ENCODE data around the gene MAP4K4. TPM values are rescaled to one million over a fixed set of nuclear protein-coding genes. Genes with fewer than 3 reads are reported as not detected.

Gene MAP4K4
- total RNA-seq, 1 experiment from 2014 or later = 133 TPM

GRCh38 chr2:101806701-101807100 lies 109.2 kb downstream of the MAP4K4 start:
- no peak for DNase-seq
- Histone ChIP-seq H4K20me1 (ENCODE audit: low read length) (peaks cover 44% of the 10 kb centered on the region), H3K4me2 (ENCODE audit: low read length) (no peak overlapping the region), H3K9me3 (ENCODE audit: low read length) (no peaks in the 10 kb centered on the region), H3F3A (ENCODE audit: low read length, unreplicated experiment) (no peaks in the 10 kb centered on the region), H3K4me1 (ENCODE audit: insufficient read depth, low read length) (peaks cover 34% of the 10 kb centered on the region), H3K9ac (ENCODE audit: low read length) (no peak overlapping the region), H3K79me2 (ENCODE audit: low read length) (peaks cover 95% of the 10 kb centered on the region), H3K27me3 (ENCODE audit: low read length) (no peaks in the 10 kb centered on the region), H3K9me2 (replicated peaks; ENCODE audit: low read length) (no peaks in the 10 kb centered on the region), H2AFZ (ENCODE audit: low read length) (no peak overlapping the region), H3K36me3 (ENCODE audit: low read depth, low read length) (peaks cover 7% of the 10 kb centered on the region; the same call in 1 of the 2 replicates), H3K27ac (ENCODE audit: low read length) (no peak overlapping the region), H3K4me3 (ENCODE audit: low read length) (no peak overlapping the region)
- intact Hi-C loops (cut with micrococcal nuclease) = no loop called here
- no TSS peak for BruUV-seq (replicated peaks)
- TF ChIP-seq EZH2phosphoT487 (IDR thresholded peaks at IDR 0.05; ENCODE audit: borderline replicate concordance, low read length) (no peak), EZH2 (IDR thresholded peaks at IDR 0.05; ENCODE audit: low read length, unreplicated experiment) (no peak), CTCF (conservative IDR thresholded peaks at IDR 0.05; ENCODE audit: low read depth, low read length) (no peak)
- CTCF ChIA-PET = interaction anchor here (0.6 kb wide), 1 partner anchor 66 kb away, joined by 5 read pairs; no protein-coding TSS in a partner anchor
- ATAC-seq = no peak
- POLR2A ChIA-PET (ENCODE audit: unreplicated experiment) = interaction anchor here (0.6 kb wide), 1 partner anchor 10 kb away, joined by 8 read pairs; no protein-coding TSS in a partner anchor

GRCh38 chr2:101807242-101807641 lies 109.7 kb downstream of the MAP4K4 start:
- POLR2A ChIA-PET (ENCODE audit: unreplicated experiment) = interaction anchor here (0.6 kb wide), 1 partner anchor 10 kb away, joined by 8 read pairs; no protein-coding TSS in a partner anchor
- Histone ChIP-seq H3K4me2 (ENCODE audit: low read length) (no peak overlapping the region), H3K9me3 (ENCODE audit: low read length) (no peaks in the 10 kb centered on the region), H2AFZ (ENCODE audit: low read length) (no peak overlapping the region), H3K4me1 (ENCODE audit: insufficient read depth, low read length) (peaks cover 34% of the 10 kb centered on the region), H3K27ac (ENCODE audit: low read length) (no peak overlapping the region), H3K9me2 (replicated peaks; ENCODE audit: low read length) (no peaks in the 10 kb centered on the region), H3K9ac (ENCODE audit: low read length) (no peak overlapping the region), H3K79me2 (ENCODE audit: low read length) (peaks cover 95% of the 10 kb centered on the region), H3K36me3 (ENCODE audit: low read depth, low read length) (peaks cover 7% of the 10 kb centered on the region; the same call in 1 of the 2 replicates), H3K27me3 (ENCODE audit: low read length) (no peaks in the 10 kb centered on the region), H4K20me1 (ENCODE audit: low read length) (peaks cover 48% of the 10 kb centered on the region), H3F3A (ENCODE audit: low read length, unreplicated experiment) (no peaks in the 10 kb centered on the region), H3K4me3 (ENCODE audit: low read length) (no peak overlapping the region)
- CTCF ChIA-PET = no interaction called here
- no TSS peak for BruUV-seq (replicated peaks)
- intact Hi-C loops (cut with micrococcal nuclease) = no loop called here
- TF ChIP-seq EZH2 (IDR thresholded peaks at IDR 0.05; ENCODE audit: low read length, unreplicated experiment) = no peak
- no peak for TF ChIP-seq CTCF (conservative IDR thresholded peaks at IDR 0.05; ENCODE audit: low read depth, low read length)
- TF ChIP-seq EZH2phosphoT487 (IDR thresholded peaks at IDR 0.05; ENCODE audit: borderline replicate concordance, low read length) = no peak
- ATAC-seq (no peak), DNase-seq (no peak)

- intact Hi-C loops (cut with micrococcal nuclease) = no loop called here
- peaks cover 94% of the 10 kb centered on the region for H3K79me2 ChIP-seq (ENCODE audit: low read length)
Measured at GRCh38 chr2:101808006-101808562, 110.6 kb downstream of the MAP4K4 start.

More at GRCh38 chr2:101808006-101808562, 110.6 kb downstream of the MAP4K4 start:
- peaks cover 31% of the 10 kb centered on the region for H3K4me1 ChIP-seq (ENCODE audit: insufficient read depth, low read length)
- BruUV-seq (replicated peaks) = no TSS peak
- no peak for ATAC-seq
- H3K9ac ChIP-seq (ENCODE audit: low read length) = no peak overlapping the region
- H4K20me1 ChIP-seq (ENCODE audit: low read length) = peaks cover 52% of the 10 kb centered on the region
- ChIA-PET CTCF (no interaction called here), POLR2A (ENCODE audit: unreplicated experiment) (interaction anchor here (0.6 kb wide), 1 partner anchor 12 kb away, joined by 3 read pairs; no protein-coding TSS in a partner anchor)
- H3K9me3 ChIP-seq (ENCODE audit: low read length) = no peaks in the 10 kb centered on the region
- no peaks in the 10 kb centered on the region for H3K9me2 ChIP-seq (replicated peaks; ENCODE audit: low read length)
- no peak overlapping the region for H3K4me2 ChIP-seq (ENCODE audit: low read length)
- H2AFZ ChIP-seq (ENCODE audit: low read length) = no peak overlapping the region
- peaks cover 7% of the 10 kb centered on the region; the same call in 1 of the 2 replicates for H3K36me3 ChIP-seq (ENCODE audit: low read depth, low read length)
- no peak overlapping the region for H3K27ac ChIP-seq (ENCODE audit: low read length)
- no peaks in the 10 kb centered on the region for H3K27me3 ChIP-seq (ENCODE audit: low read length)
- no peak for DNase-seq
- H3F3A ChIP-seq (ENCODE audit: low read length, unreplicated experiment) = no peaks in the 10 kb centered on the region
- no peak overlapping the region for H3K4me3 ChIP-seq (ENCODE audit: low read length)
- TF ChIP-seq EZH2phosphoT487 (IDR thresholded peaks at IDR 0.05; ENCODE audit: borderline replicate concordance, low read length) (no peak), EZH2 (IDR thresholded peaks at IDR 0.05; ENCODE audit: low read length, unreplicated experiment) (no peak)

Measured in PC-3 (cell line).